HepG2 (cell line): ENCODE results near the gene ELFN1.

ENCODE experiments used
- KDM4B ChIP-seq: sonication (generic); formaldehyde crosslinking; IDR thresholded peaks from 2 replicates; pipeline ENCODE4 v1.4.0; 2020; ENCODE audit warnings: missing genetic modification reagents
- POLR2AphosphoS5 ChIP-seq: IDR thresholded peaks from 2 replicates; pipeline ENCODE4 v1.6.1; 2012; ENCODE audit warnings: low read depth, low read length
- ZNF296 ChIP-seq: sonication (generic); formaldehyde crosslinking; conservative IDR thresholded peaks from 2 replicates; pipeline ENCODE4 v1.5.0; 2020; ENCODE audit warnings: mild to moderate bottlenecking, missing genetic modification reagents
- ZNF552 ChIP-seq: sonication (generic); formaldehyde crosslinking; IDR thresholded peaks from 2 replicates; pipeline ENCODE4 v1.9.0; 2022; ENCODE audit warnings: missing genetic modification reagents, mild to moderate bottlenecking, borderline replicate concordance
- TF ChIP-seq, protein P1 (sequence below): sonication (generic); formaldehyde crosslinking; IDR thresholded peaks from 2 replicates; pipeline ENCODE4 v1.4.0; 2020; ENCODE audit warnings: missing genetic modification reagents, borderline replicate concordance
- TF ChIP-seq, protein P2 (sequence below): IDR thresholded peaks from 2 replicates; pipeline ENCODE4 v1.6.1; 2012; ENCODE audit warnings: inconsistent platforms
- TF ChIP-seq, protein P3 (sequence below): sonication (generic); formaldehyde crosslinking; conservative IDR thresholded peaks from 2 replicates; pipeline ENCODE4 v1.4.0; 2020; ENCODE audit warnings: missing genetic modification reagents
- TF ChIP-seq, protein P4 (sequence below): sonication (generic); formaldehyde crosslinking; IDR thresholded peaks from 2 replicates; pipeline ENCODE4 v1.8.0; 2022; ENCODE audit warnings: low read depth, missing genetic modification reagents
- TF ChIP-seq, protein P5 (sequence below): sonication (generic); formaldehyde crosslinking; IDR thresholded peaks from 2 replicates; pipeline ENCODE4 v1.8.1; 2023; ENCODE audit warnings: missing genetic modification reagents, inconsistent platforms, borderline replicate concordance

DNA sequence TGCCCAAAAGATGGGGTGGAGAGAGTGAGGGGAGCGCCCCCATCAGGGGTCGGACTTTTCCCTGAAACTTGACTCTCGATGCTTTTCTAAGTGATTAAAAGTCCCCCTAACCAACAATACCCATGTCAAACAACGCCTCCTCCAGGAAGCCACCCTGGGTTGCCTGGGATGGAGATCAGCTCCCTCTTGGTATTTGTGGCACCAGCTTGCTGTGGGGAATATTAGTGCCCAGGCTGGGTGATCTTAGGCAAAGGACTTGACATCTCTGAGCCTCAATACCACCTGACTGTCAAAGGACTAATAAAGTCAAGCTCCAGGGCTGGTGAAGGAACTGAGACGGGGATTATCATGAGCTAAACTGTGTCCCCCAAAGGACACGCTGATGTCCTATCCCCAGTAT, 18.2 kb upstream of the ELFN1 start:
- TF ChIP-seq, protein P1, sequence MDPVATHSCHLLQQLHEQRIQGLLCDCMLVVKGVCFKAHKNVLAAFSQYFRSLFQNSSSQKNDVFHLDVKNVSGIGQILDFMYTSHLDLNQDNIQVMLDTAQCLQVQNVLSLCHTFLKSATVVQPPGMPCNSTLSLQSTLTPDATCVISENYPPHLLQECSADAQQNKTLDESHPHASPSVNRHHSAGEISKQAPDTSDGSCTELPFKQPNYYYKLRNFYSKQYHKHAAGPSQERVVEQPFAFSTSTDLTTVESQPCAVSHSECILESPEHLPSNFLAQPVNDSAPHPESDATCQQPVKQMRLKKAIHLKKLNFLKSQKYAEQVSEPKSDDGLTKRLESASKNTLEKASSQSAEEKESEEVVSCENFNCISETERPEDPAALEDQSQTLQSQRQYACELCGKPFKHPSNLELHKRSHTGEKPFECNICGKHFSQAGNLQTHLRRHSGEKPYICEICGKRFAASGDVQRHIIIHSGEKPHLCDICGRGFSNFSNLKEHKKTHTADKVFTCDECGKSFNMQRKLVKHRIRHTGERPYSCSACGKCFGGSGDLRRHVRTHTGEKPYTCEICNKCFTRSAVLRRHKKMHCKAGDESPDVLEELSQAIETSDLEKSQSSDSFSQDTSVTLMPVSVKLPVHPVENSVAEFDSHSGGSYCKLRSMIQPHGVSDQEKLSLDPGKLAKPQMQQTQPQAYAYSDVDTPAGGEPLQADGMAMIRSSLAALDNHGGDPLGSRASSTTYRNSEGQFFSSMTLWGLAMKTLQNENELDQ, result no peak
- TF ChIP-seq, protein P2, sequence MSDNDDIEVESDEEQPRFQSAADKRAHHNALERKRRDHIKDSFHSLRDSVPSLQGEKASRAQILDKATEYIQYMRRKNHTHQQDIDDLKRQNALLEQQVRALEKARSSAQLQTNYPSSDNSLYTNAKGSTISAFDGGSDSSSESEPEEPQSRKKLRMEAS, result no peak
- TF ChIP-seq ZNF552 (CRISPR knock-in tag), result no peak
- TF ChIP-seq, protein P3, sequence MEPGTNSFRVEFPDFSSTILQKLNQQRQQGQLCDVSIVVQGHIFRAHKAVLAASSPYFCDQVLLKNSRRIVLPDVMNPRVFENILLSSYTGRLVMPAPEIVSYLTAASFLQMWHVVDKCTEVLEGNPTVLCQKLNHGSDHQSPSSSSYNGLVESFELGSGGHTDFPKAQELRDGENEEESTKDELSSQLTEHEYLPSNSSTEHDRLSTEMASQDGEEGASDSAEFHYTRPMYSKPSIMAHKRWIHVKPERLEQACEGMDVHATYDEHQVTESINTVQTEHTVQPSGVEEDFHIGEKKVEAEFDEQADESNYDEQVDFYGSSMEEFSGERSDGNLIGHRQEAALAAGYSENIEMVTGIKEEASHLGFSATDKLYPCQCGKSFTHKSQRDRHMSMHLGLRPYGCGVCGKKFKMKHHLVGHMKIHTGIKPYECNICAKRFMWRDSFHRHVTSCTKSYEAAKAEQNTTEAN (CRISPR knock-in tag), result no peak
- TF ChIP-seq, protein P4, sequence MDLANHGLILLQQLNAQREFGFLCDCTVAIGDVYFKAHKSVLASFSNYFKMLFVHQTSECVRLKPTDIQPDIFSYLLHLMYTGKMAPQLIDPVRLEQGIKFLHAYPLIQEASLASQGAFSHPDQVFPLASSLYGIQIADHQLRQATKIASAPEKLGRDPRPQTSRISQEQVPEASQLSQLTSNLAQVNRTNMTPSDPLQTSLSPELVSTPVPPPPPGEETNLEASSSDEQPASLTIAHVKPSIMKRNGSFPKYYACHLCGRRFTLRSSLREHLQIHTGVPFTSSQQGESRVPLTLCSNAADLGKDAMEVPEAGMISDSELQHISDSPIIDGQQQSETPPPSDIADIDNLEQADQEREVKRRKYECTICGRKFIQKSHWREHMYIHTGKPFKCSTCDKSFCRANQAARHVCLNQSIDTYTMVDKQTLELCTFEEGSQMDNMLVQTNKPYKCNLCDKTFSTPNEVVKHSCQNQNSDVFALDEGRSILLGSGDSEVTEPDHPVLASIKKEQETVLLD (CRISPR knock-in tag), result no peak
- no peak for TF ChIP-seq ZNF296
- TF ChIP-seq, protein P5, sequence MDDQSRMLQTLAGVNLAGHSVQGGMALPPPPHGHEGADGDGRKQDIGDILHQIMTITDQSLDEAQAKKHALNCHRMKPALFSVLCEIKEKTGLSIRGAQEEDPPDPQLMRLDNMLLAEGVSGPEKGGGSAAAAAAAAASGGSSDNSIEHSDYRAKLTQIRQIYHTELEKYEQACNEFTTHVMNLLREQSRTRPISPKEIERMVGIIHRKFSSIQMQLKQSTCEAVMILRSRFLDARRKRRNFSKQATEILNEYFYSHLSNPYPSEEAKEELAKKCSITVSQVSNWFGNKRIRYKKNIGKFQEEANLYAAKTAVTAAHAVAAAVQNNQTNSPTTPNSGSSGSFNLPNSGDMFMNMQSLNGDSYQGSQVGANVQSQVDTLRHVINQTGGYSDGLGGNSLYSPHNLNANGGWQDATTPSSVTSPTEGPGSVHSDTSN (CRISPR knock-in tag), result no peak
- no peak for TF ChIP-seq POLR2AphosphoS5
- no peak for TF ChIP-seq KDM4B
